CD4-positive, alpha-beta T cell (primary cell): ENCODE results near the gene SERINC2. TPM values are rescaled to one million over a fixed set of nuclear protein-coding genes. Genes with fewer than 3 reads are reported as not detected.

Experiments used
- ATAC-seq: fragments of 200-7000 bp; cut with Tn5 transposase; one replicate; pipeline ENCODE4 v1.10.0; 2022; ENCODE audit warnings: mild to moderate bottlenecking; ENCODE audit not compliant: poor library complexity
- CTCF ChIA-PET: fragments of 350-600 bp; sonication (Branson Sonifier 250); formaldehyde crosslinking; loops from one replicate; lab custom pipeline; 2021; ENCODE audit warnings: antibody characterized with exemption, inconsistent platforms; lab: Charles Lee
- POLR2A ChIA-PET: fragments of 350-600 bp; sonication (Branson Sonifier 250); formaldehyde crosslinking; loops from one replicate; lab custom pipeline; 2021; ENCODE audit warnings: antibody characterized with exemption, inconsistent platforms; lab: Charles Lee
- DNase-seq, 14 experiments: peaks; one replicate each; pipeline ENCODE4 v3.0.0-alpha.2; 2013 to 2020; ENCODE audit warnings: mixed read lengths in 2 of 14
- H3K27ac ChIP-seq, 2 donors: one replicate each; pipeline versions ENCODE4 v1.5.1 to v1.7.0; 2013; ENCODE audit warnings: low read length in 2 of 2, low read depth in 1 of 2, mild to moderate bottlenecking in 1 of 2
- H3K27me3 ChIP-seq, 2 experiments: 1 replicate in 1 of 2; 2 replicates in 1 of 2; pipeline versions ENCODE4 v1.6.1 to v1.7.0; 2013; ENCODE audit warnings: low read length in 2 of 2, control low read depth in 1 of 2, mild to moderate bottlenecking in 1 of 2, moderate library complexity in 1 of 2; ENCODE audit not compliant: insufficient read depth in 2 of 2, control insufficient read depth in 1 of 2
- H3K36me3 ChIP-seq: one replicate; pipeline ENCODE4 v1.6.1; 2013; ENCODE audit warnings: low read length, control low read depth; ENCODE audit not compliant: insufficient read depth
- H3K4me1 ChIP-seq: one replicate; pipeline ENCODE4 v1.6.1; 2013; ENCODE audit warnings: low read length, control low read depth; ENCODE audit not compliant: insufficient read depth
- H3K4me3 ChIP-seq: one replicate; pipeline ENCODE4 v1.5.1; 2013; ENCODE audit warnings: mild to moderate bottlenecking, low read length, moderate library complexity
- H3K9me3 ChIP-seq, 2 experiments: 1 replicate in 1 of 2; 2 replicates in 1 of 2; pipeline versions ENCODE4 v1.6.1 to v1.7.0; 2013; ENCODE audit warnings: low read length in 2 of 2, mild to moderate bottlenecking in 2 of 2, control low read depth in 1 of 2, moderate library complexity in 1 of 2; ENCODE audit not compliant: control insufficient read depth in 1 of 2, insufficient read depth in 1 of 2
- H3K27ac Mint-ChIP-seq: one replicate; pipeline ENCODE4 v1.8.0; 2020; ENCODE audit warnings: mixed read lengths
- H3K27me3 Mint-ChIP-seq: one replicate; pipeline ENCODE4 v1.8.0; 2021; ENCODE audit warnings: mixed read lengths
- H3K36me3 Mint-ChIP-seq: one replicate; pipeline ENCODE4 v1.8.0; 2021; ENCODE audit warnings: low read depth, mixed read lengths
- H3K4me1 Mint-ChIP-seq: one replicate; pipeline ENCODE4 v1.8.0; 2021; ENCODE audit warnings: low read depth, mixed read lengths
- H3K4me3 Mint-ChIP-seq: one replicate; pipeline ENCODE4 v1.8.0; 2020; ENCODE audit warnings: mild to moderate bottlenecking, mixed read lengths
- H3K9me3 Mint-ChIP-seq: one replicate; pipeline ENCODE4 v1.8.0; 2020; ENCODE audit warnings: mixed read lengths
- intact Hi-C, 2 experiments: fragments of 100-400 bp; cut with DNase I in 1 of 2; cut with micrococcal nuclease in 1 of 2; formaldehyde crosslinking; loops; one replicate each; pipeline versions ENCODE4 v1.15.1 to v1.9.0; 2023 to 2025; cut with DNase I, micrococcal nuclease
- total RNA-seq, 174 experiments: library from RNA in 2 of 174; stranded (reverse) in 2 of 174; gene quantifications; one replicate each; pipeline ENCODE4 v1.2.3 and lab custom pipeline; 2021 to 2026
- TF ChIP-seq, protein P1 (sequence below): fragments of 200-600 bp; IDR thresholded peaks from one replicate; pipeline ENCODE4 v1.8.0; 2022; ENCODE audit warnings: antibody characterized with exemption, mild to moderate bottlenecking

Gene SERINC2
- total RNA-seq, 2 experiments from 2014 or later = 0.11 TPM; not detected in 1

DNA sequence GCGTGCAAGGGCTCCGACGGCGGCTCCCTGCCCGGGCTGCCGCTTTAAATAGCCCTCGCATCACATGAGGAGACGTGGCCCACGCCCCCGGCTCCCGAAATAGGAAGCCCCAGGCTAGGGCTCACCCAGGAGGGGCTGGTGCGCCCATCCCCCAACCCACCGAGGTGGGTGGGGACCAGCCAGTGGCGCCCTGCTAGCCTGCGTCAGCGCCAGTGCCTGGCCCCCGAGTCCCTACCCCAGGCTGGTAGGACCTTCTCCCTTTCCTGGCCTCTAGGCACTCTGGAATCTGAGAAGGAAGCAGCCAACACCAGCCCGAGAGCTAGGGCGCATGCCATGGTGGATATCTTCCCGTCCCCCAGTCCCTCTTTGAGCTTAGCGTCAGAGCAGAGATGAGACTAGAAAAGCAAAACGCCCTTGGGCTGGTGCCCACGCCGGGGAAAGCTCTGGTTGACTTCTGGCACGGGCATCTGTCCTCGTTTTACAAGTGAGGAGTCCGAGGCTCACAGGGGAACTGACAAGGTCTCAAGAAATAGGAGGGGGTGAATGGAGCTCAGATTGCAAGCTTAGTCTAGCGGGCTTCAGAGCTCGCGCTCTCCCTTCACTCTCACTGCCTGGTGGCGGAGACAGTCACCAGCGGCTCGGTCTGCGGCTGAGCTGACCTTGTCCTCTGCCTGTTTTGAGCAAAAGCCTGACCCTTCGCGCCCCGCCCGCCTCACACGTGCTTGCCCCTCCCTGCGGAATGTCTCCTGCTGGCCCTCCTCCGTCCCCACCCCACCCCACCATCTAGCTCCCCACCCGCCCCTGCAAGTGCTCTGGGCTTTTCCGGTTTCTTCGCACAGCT is 39.7 kb upstream of the SERINC2 start, which contains the start of gene FABP3:
TSS of gene FABP3 (minus strand) at position 21 of the 841 bp plus-strand sequence. CDS start 62 bp downstream, outside the sequence.
- peak within 1 kb of the TSS; percentile 91 for H3K4me3 Mint-ChIP-seq
- H3K27ac ChIP-seq = no peak within 1 kb of the TSS
- no peaks in the 10 kb centered on the region for H3K9me3 ChIP-seq
- intact Hi-C loops = no loop called here
- peaks cover 0 to 4% of the 10 kb centered on the region in 2 experiments for H3K27me3 ChIP-seq
- ChIA-PET POLR2A (interaction anchor here (1.0 to 1.5 kb wide), 2 partner anchors 20 to 76 kb away, joined by 3 read pairs; partner anchors contain the start of genes SNRNP40 and ZCCHC17), CTCF (no interaction called here)
- no peaks in the 10 kb centered on the region for H3K9me3 Mint-ChIP-seq
- ATAC-seq = peak; percentile 41
- DNase-seq = peak in 5 of 14 experiments; percentile 3 to 36 (median 22)
- no peaks in the 10 kb centered on the region for H3K36me3 Mint-ChIP-seq
- H3K27ac Mint-ChIP-seq = no peak within 1 kb of the TSS
- TF ChIP-seq, protein P1, sequence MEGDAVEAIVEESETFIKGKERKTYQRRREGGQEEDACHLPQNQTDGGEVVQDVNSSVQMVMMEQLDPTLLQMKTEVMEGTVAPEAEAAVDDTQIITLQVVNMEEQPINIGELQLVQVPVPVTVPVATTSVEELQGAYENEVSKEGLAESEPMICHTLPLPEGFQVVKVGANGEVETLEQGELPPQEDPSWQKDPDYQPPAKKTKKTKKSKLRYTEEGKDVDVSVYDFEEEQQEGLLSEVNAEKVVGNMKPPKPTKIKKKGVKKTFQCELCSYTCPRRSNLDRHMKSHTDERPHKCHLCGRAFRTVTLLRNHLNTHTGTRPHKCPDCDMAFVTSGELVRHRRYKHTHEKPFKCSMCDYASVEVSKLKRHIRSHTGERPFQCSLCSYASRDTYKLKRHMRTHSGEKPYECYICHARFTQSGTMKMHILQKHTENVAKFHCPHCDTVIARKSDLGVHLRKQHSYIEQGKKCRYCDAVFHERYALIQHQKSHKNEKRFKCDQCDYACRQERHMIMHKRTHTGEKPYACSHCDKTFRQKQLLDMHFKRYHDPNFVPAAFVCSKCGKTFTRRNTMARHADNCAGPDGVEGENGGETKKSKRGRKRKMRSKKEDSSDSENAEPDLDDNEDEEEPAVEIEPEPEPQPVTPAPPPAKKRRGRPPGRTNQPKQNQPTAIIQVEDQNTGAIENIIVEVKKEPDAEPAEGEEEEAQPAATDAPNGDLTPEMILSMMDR = no peak
- peaks cover 8% of the 10 kb centered on the region for H3K4me1 Mint-ChIP-seq
- no peaks in the 10 kb centered on the region for H3K27me3 Mint-ChIP-seq
- no peaks in the 10 kb centered on the region for H3K36me3 ChIP-seq
- peak within 1 kb of the TSS; percentile 47 for H3K4me3 ChIP-seq
- peaks cover 15% of the 10 kb centered on the region for H3K4me1 ChIP-seq

DNA sequence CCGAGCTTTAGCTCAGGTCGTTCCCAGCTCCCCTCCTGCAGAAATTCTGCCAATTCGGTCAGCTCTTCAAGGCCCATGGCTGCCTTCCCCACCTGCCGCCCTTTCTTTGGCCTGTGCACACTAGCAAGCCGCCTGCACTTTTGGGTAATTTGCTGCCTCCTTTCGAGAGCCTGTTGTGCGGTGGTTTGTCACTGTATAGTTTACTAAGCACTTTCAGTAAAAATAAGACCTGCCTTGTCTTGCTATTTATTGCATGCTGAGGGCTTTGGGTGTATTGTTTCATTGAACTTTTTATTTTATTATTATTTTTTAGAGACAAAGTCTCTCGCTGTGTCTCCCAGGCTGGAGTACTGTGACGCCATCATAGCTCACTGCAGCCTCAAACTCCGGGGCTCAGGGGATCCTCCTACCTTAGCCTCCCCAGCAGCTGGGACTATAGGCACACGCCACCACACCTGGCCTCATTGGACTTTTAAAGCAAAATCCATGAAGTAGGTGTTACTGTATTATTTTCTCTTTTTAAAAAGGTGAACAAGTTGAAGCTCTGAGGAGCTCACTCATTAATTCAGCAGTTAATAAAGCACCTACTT is 39.0 kb upstream of the SERINC2 start:
- Histone ChIP-seq H3K4me3 (peak overlapping the region; percentile 47), H3K27ac (no peak overlapping the region), H3K9me3 (no peaks in the 10 kb centered on the region), H3K27me3 (peaks cover 0 to 4% of the 10 kb centered on the region in 2 experiments), H3K36me3 (no peaks in the 10 kb centered on the region), H3K4me1 (peaks cover 15% of the 10 kb centered on the region)
- Mint-ChIP-seq H3K27me3 (no peaks in the 10 kb centered on the region), H3K36me3 (no peaks in the 10 kb centered on the region), H3K4me3 (peak overlapping the region; percentile 91), H3K4me1 (peaks cover 8% of the 10 kb centered on the region), H3K9me3 (no peaks in the 10 kb centered on the region), H3K27ac (no peak overlapping the region)
- POLR2A ChIA-PET = interaction anchor here (1.0 to 1.5 kb wide), 2 partner anchors 21 to 77 kb away, joined by 3 read pairs; partner anchors contain the start of genes SNRNP40 and ZCCHC17
- CTCF ChIA-PET = no interaction called here
- intact Hi-C loops = no loop called here
- no peak for DNase-seq
- ATAC-seq = no peak
- TF ChIP-seq, protein P1 = no peak

DNA sequence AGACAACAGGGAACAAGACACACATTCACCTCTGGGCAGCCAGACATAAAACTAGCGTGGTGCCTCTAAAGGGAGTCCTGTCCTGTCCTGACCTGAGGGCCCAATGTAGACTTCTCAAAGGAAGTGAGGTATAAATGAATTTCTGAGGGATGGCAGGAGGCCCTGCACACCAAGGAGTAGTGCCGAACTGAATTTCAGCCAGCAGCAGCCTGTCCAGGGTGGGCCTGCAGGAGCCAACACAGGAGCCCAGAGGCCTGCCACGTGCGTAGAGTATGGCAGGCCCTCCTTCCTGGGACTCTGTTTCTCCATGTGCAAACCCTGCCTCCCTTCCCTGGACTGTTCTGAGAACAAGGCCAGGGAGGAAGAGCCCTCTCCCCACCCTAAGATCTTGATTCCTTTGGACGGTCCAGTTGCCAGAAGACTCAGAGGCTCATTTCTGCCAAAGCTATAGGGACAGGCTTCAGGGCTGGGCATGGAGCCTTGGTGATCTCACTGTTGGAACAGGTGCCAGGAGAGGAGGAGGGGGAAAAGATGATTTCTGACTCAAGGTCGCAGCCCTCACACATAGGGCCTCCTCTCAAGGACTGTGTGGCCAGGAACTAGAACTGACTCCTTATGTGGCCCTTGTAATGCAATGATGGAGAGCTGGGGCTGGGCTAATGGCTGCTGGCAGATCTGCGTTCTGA is 38.4 kb upstream of the SERINC2 start:
- peaks cover 0 to 4% of the 10 kb centered on the region in 2 experiments for H3K27me3 ChIP-seq
- intact Hi-C loops = no loop called here
- POLR2A ChIA-PET = no interaction called here
- H3K27ac ChIP-seq = no peak overlapping the region
- no peaks in the 10 kb centered on the region for H3K36me3 Mint-ChIP-seq
- H3K4me1 Mint-ChIP-seq = peaks cover 8% of the 10 kb centered on the region
- no peaks in the 10 kb centered on the region for H3K9me3 Mint-ChIP-seq
- H3K4me3 Mint-ChIP-seq = no peak overlapping the region
- no peaks in the 10 kb centered on the region for H3K36me3 ChIP-seq
- CTCF ChIA-PET = no interaction called here
- H3K4me3 ChIP-seq = no peak overlapping the region
- no peak for ATAC-seq
- no peaks in the 10 kb centered on the region for H3K27me3 Mint-ChIP-seq
- peak in 1 of 14 experiments; percentile 7 for DNase-seq
- H3K9me3 ChIP-seq = no peaks in the 10 kb centered on the region
- peaks cover 15% of the 10 kb centered on the region for H3K4me1 ChIP-seq
- TF ChIP-seq, protein P1 = no peak
- H3K27ac Mint-ChIP-seq = no peak overlapping the region
